GM18508 (cell line): ENCODE results near the gene BASP1.
"Not testable (repeated sequence)": the region's sequence is repeated elsewhere in the genome, so short reads cannot be mapped to it uniquely, and the experiment has no call there.

Source experiments
- ATAC-seq: cut with Tn5 transposase; IDR thresholded peaks from one replicate; pipeline ENCODE4 v1.9.1; 2021; ENCODE audit warnings: moderate number of reproducible peaks; ENCODE audit not compliant: insufficient read depth, unreplicated experiment

Gene BASP1

DNA sequence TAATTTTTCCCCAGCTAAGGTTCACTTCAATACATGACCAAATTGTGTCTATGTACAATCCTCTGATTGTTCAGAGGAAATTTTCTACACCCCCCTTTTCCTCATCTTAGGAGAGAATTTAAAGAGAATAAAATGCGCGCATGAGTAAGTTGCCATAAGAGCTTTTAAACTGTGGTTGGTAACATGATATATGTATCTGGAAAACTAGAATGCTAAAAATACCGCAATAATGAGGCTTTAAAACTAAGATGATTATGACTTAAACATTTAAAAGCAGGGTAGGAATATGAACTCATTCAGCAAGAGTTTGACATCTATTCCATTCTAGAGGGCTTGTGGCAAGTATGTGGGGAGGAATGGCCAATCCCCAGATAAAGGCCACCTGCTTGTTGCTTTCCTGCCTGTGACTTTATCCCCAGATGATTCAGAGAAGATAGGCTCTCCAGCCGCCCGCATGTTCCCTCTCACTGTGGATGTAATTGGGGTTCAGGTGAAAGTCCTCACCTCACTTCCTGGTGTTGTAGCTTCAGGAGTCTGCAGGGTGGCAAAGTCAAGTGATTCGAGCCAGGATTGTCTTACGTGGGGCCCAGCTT, 26.5 kb upstream of the BASP1 start:
- no peak for ATAC-seq

DNA sequence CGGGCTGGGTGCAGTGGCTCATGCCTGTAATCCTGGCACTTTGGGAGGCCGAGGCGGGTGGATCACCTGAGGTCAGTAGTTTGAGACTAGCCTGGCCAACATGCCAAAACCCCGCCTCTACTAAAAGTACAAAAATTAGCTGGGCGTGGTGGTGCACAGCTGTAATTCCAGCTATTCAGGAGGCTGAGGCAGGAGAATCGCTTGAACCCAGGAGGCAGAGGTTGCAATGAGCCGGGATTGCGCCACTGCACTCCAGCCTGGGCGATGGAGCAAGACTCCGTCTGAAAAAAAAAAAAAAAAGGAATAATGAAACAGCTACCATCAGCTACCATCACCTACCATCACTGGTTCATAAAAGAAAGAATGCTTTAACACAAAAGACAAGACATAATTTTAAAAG, 25.9 kb upstream of the BASP1 start:
- not testable (repeated sequence) for ATAC-seq

- ATAC-seq, result no peak
These were observed 25.2 kb upstream of the BASP1 start for GRCh38 chr5:17192191-17192590.

DNA sequence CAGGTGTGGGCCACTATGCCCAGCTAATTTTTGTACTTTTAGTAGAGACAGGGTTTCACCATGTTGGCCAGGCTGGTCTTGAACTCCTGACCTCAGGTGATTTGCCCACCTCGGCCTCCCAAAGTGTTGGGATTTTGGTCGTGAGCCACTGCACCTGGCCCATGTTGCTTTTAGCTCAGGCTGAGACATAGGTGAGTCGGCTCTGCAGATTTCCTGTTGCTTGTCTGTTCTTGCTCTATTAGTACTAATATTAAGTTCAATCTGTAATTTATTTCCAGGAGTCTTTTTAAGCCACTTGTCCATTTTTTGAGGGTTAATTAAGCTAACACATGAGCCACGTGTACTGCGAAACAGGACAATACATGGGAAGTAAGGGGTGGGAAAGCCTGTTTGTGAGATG, 21.4 kb upstream of the BASP1 start:
- no peak for ATAC-seq

DNA sequence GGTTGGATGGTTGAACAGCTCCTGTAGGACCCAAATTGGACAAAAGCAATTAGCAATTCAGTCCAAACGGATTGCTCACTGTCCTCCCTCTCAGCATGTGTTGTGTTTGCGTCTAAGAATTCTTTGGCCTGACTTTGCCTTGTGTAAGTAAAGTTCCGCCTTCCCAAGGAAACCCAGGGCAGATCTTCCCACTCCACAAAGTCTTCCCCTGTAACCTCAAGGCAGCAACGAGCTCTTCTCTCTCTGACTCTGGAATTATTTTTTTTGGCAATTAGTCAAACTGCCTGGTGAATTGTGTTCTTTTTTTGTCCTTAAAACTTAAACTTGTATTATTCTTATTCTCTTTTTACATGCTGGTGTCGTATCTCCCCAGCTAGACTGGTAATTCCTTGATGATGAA, 20.7 kb upstream of the BASP1 start:
- ATAC-seq, result no peak

- no peak for ATAC-seq
These were observed 13.9 kb upstream of the BASP1 start for GRCh38 chr5:17203329-17204132.

DNA sequence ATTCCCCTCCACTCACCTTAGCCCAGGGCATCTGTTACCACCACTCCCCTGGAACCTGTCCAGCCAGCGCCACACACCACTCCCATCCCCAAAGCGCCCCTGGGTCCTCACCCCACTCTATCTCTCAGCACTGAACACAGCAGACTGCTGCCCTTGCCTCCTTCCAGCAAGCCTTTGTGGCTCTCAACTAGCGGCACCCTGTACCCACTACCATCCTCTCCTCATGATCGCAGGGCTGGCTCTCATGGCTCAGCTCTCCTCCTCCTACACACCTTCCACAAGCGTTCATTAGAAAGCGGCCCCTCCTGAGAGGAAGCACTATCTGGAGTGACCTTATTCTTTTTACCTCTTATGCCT, 13.3 kb upstream of the BASP1 start:
- ATAC-seq, result no peak

- ATAC-seq, result no peak
These were observed 11.4 kb upstream of the BASP1 start for GRCh38 chr5:17206021-17206420.

DNA sequence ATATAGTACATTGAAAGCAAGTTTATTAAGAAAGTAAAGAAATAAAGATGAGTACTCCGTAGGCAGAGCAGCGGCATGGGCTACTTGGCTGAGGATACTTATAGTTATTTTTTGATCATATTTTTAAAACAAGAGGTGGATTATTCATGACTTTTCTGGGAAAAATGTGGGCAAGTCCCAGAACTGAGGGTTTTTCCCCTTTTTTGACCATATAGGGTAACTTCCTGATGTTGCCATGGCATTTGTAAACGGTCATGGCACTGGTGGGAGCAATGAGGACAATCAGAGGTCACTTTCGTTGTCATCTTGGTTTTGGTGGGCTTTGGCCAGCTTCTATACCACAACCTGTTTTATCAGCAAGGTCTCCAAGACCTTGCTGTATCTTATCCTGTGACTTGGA, 5.2 kb upstream of the BASP1 start:
- ATAC-seq, result no peak

- ATAC-seq, result no peak
These were observed 4.4 kb upstream of the BASP1 start for GRCh38 chr5:17212996-17213395.

DNA sequence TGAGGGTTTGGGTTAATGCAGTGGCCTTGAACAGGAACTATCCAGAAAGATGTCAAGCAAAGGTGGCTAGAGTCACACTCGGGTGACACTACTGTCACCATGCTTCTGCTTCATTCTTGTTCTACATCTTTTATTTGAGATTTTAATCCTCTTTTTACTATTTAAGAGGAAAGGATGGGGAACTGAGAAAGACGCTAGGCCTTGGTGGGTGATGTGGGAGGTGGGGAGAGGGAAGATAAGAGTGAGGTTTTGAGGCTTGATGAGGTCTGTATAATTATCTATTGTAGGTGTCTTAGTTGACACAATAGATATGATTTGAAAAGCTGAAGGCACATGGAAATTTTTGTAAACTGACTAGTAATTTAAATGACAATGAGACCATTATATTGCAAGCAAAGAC, 3.5 kb upstream of the BASP1 start:
- no peak for ATAC-seq

- ATAC-seq, result no peak
These were observed 2.5 kb upstream of the BASP1 start for GRCh38 chr5:17214893-17215292.

DNA sequence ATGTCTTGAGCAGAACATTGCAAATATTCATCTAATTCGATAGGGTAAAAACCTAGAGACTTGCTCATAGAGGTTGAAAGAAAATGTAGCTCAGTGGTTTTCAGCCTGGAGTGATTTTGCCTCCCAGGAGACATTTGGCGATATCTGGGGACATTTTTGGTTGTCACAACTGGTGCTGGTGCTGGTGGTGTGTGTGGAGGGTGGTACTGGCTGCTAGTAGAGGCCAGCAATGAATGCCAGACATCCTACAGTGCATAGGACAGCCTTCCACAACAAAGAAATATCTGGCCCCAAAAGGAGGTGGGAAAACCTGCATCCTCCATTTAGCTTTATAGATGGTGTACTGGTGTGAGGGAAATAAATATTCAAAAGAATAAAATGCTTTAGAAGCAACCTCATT, 2.1 kb upstream of the BASP1 start:
- no peak for ATAC-seq

DNA sequence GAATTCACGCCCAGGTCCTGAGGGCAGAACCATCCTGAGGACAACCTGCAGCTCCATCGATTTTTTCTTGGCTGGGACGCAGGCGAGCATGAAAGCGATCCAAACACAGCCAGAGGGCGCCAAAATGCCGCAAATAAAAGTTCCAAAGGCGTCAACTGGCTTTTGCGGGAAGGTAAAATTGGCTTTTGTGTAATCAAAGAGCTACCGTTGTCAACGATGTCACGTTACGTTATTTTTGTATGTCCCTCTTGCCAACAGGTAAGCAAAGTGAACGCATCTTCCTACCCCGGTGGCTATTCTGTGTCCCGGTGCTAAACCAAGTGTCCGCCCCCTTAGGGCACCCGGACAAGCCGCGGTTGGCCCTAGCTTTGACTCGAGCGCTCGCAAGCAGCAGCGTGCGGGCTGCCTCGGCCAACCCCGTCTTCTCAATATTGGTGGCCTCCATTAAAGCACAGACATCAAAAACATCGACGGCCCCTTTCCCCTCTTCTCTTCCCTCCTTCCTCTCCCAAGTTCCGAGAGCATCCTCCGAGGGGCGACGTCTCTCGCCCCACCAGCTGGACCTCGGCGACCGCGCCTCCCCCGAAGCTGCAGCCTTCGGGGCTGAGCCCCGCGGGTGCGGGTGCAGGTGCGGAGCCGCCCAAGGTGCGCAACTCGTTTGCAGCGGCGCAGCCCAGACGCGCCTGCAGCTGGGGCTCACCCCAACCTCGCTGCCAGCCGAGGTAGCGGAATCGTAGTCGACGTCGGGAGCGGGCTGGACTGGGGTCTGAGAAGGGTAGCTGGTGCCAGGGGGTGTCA, 1.1 kb upstream of the BASP1 start:
- peak; percentile 41 for ATAC-seq

- ATAC-seq, result no peak
These were observed 398 bp upstream of the BASP1 start for GRCh38 chr5:17216974-17217492.

DNA sequence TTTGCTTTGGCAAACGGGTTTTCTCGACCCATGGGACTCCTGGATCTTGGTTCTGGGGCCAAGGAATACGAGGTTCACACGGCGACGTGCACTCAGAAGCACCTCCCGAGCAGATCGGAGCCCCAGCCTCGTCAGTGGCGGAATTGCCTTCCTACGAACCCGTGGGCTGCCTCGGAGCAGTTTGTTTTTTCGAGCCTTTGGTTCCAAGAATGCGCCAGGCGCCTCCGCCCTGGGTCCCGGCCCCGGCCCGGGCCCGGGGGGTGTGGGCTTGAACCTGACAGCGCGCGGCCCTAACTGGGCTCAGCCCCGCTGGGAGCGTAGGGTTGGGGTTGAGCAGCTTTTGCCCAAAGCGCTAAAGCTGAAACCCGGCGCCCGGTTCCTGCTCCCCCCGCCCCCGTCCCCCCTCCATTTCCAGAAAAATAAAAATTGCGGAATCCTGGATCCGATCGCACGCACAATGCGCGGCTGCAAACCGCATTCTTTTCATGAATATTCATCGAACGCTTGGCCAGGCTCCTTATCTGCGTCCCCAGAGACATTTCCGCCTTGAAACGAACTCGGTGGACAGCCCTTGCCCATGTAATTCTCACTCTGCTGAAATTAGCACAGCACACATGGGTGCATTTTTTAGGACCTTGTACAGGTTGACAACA, 1.0 kb downstream of the BASP1 start:
- ATAC-seq, result no peak

GRCh38 chr5:17219006-17219422, 1.6 kb downstream of the BASP1 start:
- ATAC-seq, result no peak

GRCh38 chr5:17219469-17219868, 2.0 kb downstream of the BASP1 start:
- no peak for ATAC-seq

DNA sequence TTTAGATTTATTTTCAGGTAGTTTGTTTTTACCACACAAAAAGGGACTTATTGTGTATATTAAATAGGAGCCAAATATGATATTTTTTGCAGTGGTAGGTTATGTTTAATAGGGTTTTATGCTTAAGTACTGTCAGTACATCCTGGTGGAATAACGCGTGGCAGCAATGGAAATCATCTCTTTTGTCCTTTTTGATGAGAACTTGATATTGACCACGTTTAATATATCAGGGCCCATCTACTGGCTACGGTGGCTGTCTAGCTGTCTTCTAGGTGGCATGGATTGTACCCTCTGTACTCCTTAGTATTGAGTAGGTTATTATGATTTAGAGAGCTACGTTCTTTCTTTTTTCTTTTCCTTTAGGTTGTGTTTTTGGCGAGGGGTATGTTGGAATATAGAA, 2.6 kb downstream of the BASP1 start:
- ATAC-seq, result no peak

- ATAC-seq, result no peak
These were observed 3.0 kb downstream of the BASP1 start for GRCh38 chr5:17220469-17220868.
